ENCODE measurements around the gene PLOD3.

PLOD3 gene

GRCh38 chr7:101179713-101180112, 37.7 kb downstream of the PLOD3 start:
- DNase-seq = no peak

- DNase-seq = no peak
Observed at GRCh38 chr7:101179117-101179516, 38.3 kb downstream of the PLOD3 start.

GRCh38 chr7:101177644-101178043, 39.7 kb downstream of the PLOD3 start:
- DNase-seq = no peak

- DNase-seq = no peak
Observed at GRCh38 chr7:101175664-101176063, 41.7 kb downstream of the PLOD3 start.

GRCh38 chr7:101174322-101174854, 43.0 kb downstream of the PLOD3 start:
- no peak for DNase-seq

- DNase-seq = peak; percentile 44
Observed at GRCh38 chr7:101173752-101174244, 43.6 kb downstream of the PLOD3 start.

GRCh38 chr7:101172854-101173751, 44.3 kb downstream of the PLOD3 start:
- DNase-seq = peak; percentile 88

GRCh38 chr7:101172005-101172853, 45.2 kb downstream of the PLOD3 start:
- DNase-seq = no peak

GRCh38 chr7:101171442-101171837, 45.9 kb downstream of the PLOD3 start:
- no peak for DNase-seq

GRCh38 chr7:101170617-101171441, 46.6 kb downstream of the PLOD3 start:
- no peak for DNase-seq

- DNase-seq = peak; percentile 51
Observed at GRCh38 chr7:101169838-101170551, 47.4 kb downstream of the PLOD3 start.

GRCh38 chr7:101169110-101169837, 48.1 kb downstream of the PLOD3 start:
- DNase-seq = no peak

GRCh38 chr7:101168412-101169049, 48.9 kb downstream of the PLOD3 start:
- no peak for DNase-seq

- DNase-seq = no peak
Observed at GRCh38 chr7:101167645-101168411, 49.6 kb downstream of the PLOD3 start.

- DNase-seq = no peak
Observed at GRCh38 chr7:101166909-101167644, 50.3 kb downstream of the PLOD3 start.

- no peak for DNase-seq
Observed at GRCh38 chr7:101166648-101166908, 50.8 kb downstream of the PLOD3 start.

- DNase-seq = no peak
Observed at GRCh38 chr7:101165958-101166647, 51.3 kb downstream of the PLOD3 start.
